GM23338 (cell line): ENCODE measurements around the gene CEP295NL. TPM values are rescaled to one million over a fixed set of nuclear protein-coding genes. Genes with fewer than 3 reads are reported as not detected.

ENCODE experiments used
- ATAC-seq: fragments of 200-7000 bp; cut with Tn5 transposase; 3 replicates; pipeline ENCODE4 v1.9.1; 2020
- DNase-seq: peaks from one replicate; pipeline ENCODE4 v3.0.0-alpha.2; 2015; ENCODE audit warnings: low spot score
- H2AFZ ChIP-seq: fragments of 200-600 bp; sonication (generic); 2 replicates; pipeline ENCODE4 v1.8.0; 2016; ENCODE audit warnings: antibody characterized with exemption, mild to moderate bottlenecking, moderate library complexity
- H3F3A ChIP-seq: fragments of 200-600 bp; sonication (generic); replicated peaks from 2 replicates; pipeline ENCODE4 v1.8.0; 2017; ENCODE audit warnings: antibody characterized with exemption, mixed run types, low read depth
- H3K27ac ChIP-seq: fragments of 200-600 bp; sonication (generic); 2 replicates; pipeline ENCODE4 v1.6.1; 2016; ENCODE audit warnings: low read depth
- H3K27me3 ChIP-seq: fragments of 200-600 bp; sonication (generic); 2 replicates; pipeline ENCODE4 v1.8.0; 2016; ENCODE audit warnings: mild to moderate bottlenecking, mixed run types, moderate library complexity; ENCODE audit not compliant: insufficient read depth
- H3K36me3 ChIP-seq: fragments of 200-600 bp; sonication (generic); 2 replicates; pipeline ENCODE4 v1.8.0; 2016; ENCODE audit warnings: mild to moderate bottlenecking; ENCODE audit not compliant: insufficient read depth
- H3K4me1 ChIP-seq: fragments of 200-600 bp; sonication (generic); 2 replicates; pipeline ENCODE4 v1.8.0; 2016; ENCODE audit warnings: mild to moderate bottlenecking, moderate library complexity; ENCODE audit not compliant: insufficient read depth
- H3K4me2 ChIP-seq: fragments of 200-600 bp; sonication (generic); 2 replicates; pipeline ENCODE4 v1.7.1; 2017; ENCODE audit warnings: mixed run types
- H3K4me3 ChIP-seq: fragments of 200-600 bp; sonication (generic); 2 replicates; pipeline ENCODE4 v1.6.1; 2016; ENCODE audit warnings: mixed run types
- H3K79me2 ChIP-seq: fragments of 200-600 bp; sonication (generic); replicated peaks from 2 replicates; pipeline ENCODE4 v1.8.0; 2017; ENCODE audit warnings: mild to moderate bottlenecking; ENCODE audit not compliant: insufficient read depth
- H3K9me2 ChIP-seq: fragments of 200-600 bp; sonication (generic); 2 replicates; pipeline ENCODE4 v1.8.0; 2017; ENCODE audit not compliant: insufficient read depth
- H4K20me1 ChIP-seq: fragments of 200-600 bp; sonication (generic); replicated peaks from 2 replicates; pipeline ENCODE4 v1.8.0; 2017; ENCODE audit warnings: mild to moderate bottlenecking; ENCODE audit not compliant: insufficient read depth
- H3K27ac Mint-ChIP-seq: 2 replicates; pipeline ENCODE4 v1.8.0; 2020; ENCODE audit warnings: inconsistent platforms, mild to moderate bottlenecking, moderate library complexity, mixed read lengths
- H3K27me3 Mint-ChIP-seq: 3 replicates; pipeline ENCODE4 v1.8.0; 2022; ENCODE audit warnings: low read depth, mild to moderate bottlenecking, moderate library complexity, mixed read lengths, inconsistent platforms; ENCODE audit not compliant: insufficient read depth, poor library complexity
- H3K36me3 Mint-ChIP-seq: 3 replicates; pipeline ENCODE4 v1.8.0; 2021; ENCODE audit warnings: low read depth, mild to moderate bottlenecking, inconsistent platforms, moderate library complexity, mixed read lengths
- H3K4me1 Mint-ChIP-seq: 3 replicates; pipeline ENCODE4 v1.8.0; 2020; ENCODE audit warnings: mild to moderate bottlenecking, inconsistent platforms, mixed read lengths
- H3K4me3 Mint-ChIP-seq: 3 replicates; pipeline ENCODE4 v1.8.0; 2021; ENCODE audit warnings: moderate library complexity, mild to moderate bottlenecking, inconsistent platforms, mixed read lengths
- H3K9me3 Mint-ChIP-seq: 3 replicates; pipeline ENCODE4 v1.8.0; 2020; ENCODE audit warnings: moderate library complexity, mild to moderate bottlenecking, inconsistent platforms, mixed read lengths
- CREB1 ChIP-seq: fragments of 250-450 bp; sonication (Bioruptor Pico); IDR thresholded peaks from 2 replicates; pipeline ENCODE4 v1.5.0; 2020; ENCODE audit warnings: low read depth, mild to moderate bottlenecking, moderate library complexity
- ETS1 ChIP-seq: IDR thresholded peaks from 2 replicates; pipeline ENCODE4 v1.6.1; 2016; ENCODE audit warnings: antibody characterized with exemption
- EZH2 ChIP-seq: fragments of 200-600 bp; sonication (generic); IDR thresholded peaks from one replicate; pipeline ENCODE4 v1.8.0; 2017; ENCODE audit warnings: antibody characterized with exemption, mild to moderate bottlenecking, low read depth; ENCODE audit not compliant: unreplicated experiment
- EZH2phosphoT487 ChIP-seq: fragments of 200-600 bp; sonication (generic); IDR thresholded peaks from one replicate; pipeline ENCODE4 v1.8.1; 2018; ENCODE audit warnings: antibody characterized with exemption; ENCODE audit not compliant: unreplicated experiment
- JUNB ChIP-seq: IDR thresholded peaks from one replicate; pipeline ENCODE4 v1.6.1; 2016; ENCODE audit warnings: antibody characterized with exemption; ENCODE audit not compliant: unreplicated experiment
- NANOG ChIP-seq: IDR thresholded peaks from 2 replicates; pipeline ENCODE4 v1.6.1; 2016; ENCODE audit warnings: antibody characterized with exemption, borderline replicate concordance
- POLR2AphosphoS5 ChIP-seq: IDR thresholded peaks from 2 replicates; pipeline ENCODE4 v1.6.1; 2016; ENCODE audit warnings: antibody characterized with exemption, low read depth
- REST ChIP-seq: IDR thresholded peaks from one replicate; pipeline ENCODE4 v1.6.1; 2018; ENCODE audit warnings: antibody characterized with exemption; ENCODE audit not compliant: unreplicated experiment
- STAT1 ChIP-seq: IDR thresholded peaks from one replicate; pipeline ENCODE4 v1.6.1; 2016; ENCODE audit warnings: antibody characterized with exemption; ENCODE audit not compliant: unreplicated experiment
- ZNF114 ChIP-seq: fragments of 250-450 bp; sonication (Bioruptor Pico); IDR thresholded peaks from 2 replicates; pipeline ENCODE4 v1.5.0; 2020; ENCODE audit warnings: mild to moderate bottlenecking, moderate library complexity
- ZNF331 ChIP-seq: fragments of 250-450 bp; sonication (Bioruptor Pico); IDR thresholded peaks from 2 replicates; pipeline ENCODE4 v1.5.0; 2020; ENCODE audit warnings: low read depth, mild to moderate bottlenecking, moderate library complexity
- polyA plus RNA-seq: library from polyadenylated mRNA; unstranded; fragments of >200 nt; fragmentation: Nextera tagmentation; extraction: Ambion mirVana; gene quantifications from 2 replicates; pipeline ENCODE4 v1.2.1, GENCODE V29; 2016
- total RNA-seq: library from RNA; depleted of rRNA; stranded (reverse); fragments of >200 nt; shearing (Covaris generic); gene quantifications from 2 replicates; pipeline ENCODE4 v1.2.3, GENCODE V29; 2014
- TF ChIP-seq, protein P1 (sequence below): fragments of 250-450 bp; sonication (Bioruptor Pico); IDR thresholded peaks from 2 replicates; pipeline ENCODE4 v1.5.0; 2020; ENCODE audit warnings: mild to moderate bottlenecking, moderate library complexity
- TF ChIP-seq, protein P2 (sequence below), 2 experiments: fragments of 200-600 bp in 1 of 2; sonication (generic) in 1 of 2; conservative IDR thresholded peaks; 2 replicates each; pipeline versions ENCODE4 v1.5.1 to v1.6.1; 2016 to 2017; ENCODE audit warnings: antibody characterized with exemption in 2 of 2, low read depth in 2 of 2, mild to moderate bottlenecking in 2 of 2, moderate library complexity in 1 of 2

Gene CEP295NL
- total and polyA plus RNA-seq, 2 experiments from 2014 or later: 0.69 TPM; not detected in 1

- TF ChIP-seq STAT1: no peak
Measured at GRCh38 chr17:78919861-78920450, 17.0 kb upstream of the CEP295NL start (continued).

- no peak overlapping the region for H3K27ac ChIP-seq
- no peak overlapping the region for H3K4me2 ChIP-seq
- no peaks in the 10 kb centered on the region; the same call in 2 of the 3 replicates for H3K36me3 Mint-ChIP-seq
- TF ChIP-seq ZNF114 (CRISPR knock-in tag) (no peak), REST (no peak), ETS1 (no peak), ZNF331 (CRISPR knock-in tag) (no peak), POLR2AphosphoS5 (no peak), EZH2phosphoT487 (no peak), NANOG (no peak), JUNB (no peak), EZH2 (no peak), STAT1 (no peak), CREB1 (no peak)
- TF ChIP-seq, protein P1, sequence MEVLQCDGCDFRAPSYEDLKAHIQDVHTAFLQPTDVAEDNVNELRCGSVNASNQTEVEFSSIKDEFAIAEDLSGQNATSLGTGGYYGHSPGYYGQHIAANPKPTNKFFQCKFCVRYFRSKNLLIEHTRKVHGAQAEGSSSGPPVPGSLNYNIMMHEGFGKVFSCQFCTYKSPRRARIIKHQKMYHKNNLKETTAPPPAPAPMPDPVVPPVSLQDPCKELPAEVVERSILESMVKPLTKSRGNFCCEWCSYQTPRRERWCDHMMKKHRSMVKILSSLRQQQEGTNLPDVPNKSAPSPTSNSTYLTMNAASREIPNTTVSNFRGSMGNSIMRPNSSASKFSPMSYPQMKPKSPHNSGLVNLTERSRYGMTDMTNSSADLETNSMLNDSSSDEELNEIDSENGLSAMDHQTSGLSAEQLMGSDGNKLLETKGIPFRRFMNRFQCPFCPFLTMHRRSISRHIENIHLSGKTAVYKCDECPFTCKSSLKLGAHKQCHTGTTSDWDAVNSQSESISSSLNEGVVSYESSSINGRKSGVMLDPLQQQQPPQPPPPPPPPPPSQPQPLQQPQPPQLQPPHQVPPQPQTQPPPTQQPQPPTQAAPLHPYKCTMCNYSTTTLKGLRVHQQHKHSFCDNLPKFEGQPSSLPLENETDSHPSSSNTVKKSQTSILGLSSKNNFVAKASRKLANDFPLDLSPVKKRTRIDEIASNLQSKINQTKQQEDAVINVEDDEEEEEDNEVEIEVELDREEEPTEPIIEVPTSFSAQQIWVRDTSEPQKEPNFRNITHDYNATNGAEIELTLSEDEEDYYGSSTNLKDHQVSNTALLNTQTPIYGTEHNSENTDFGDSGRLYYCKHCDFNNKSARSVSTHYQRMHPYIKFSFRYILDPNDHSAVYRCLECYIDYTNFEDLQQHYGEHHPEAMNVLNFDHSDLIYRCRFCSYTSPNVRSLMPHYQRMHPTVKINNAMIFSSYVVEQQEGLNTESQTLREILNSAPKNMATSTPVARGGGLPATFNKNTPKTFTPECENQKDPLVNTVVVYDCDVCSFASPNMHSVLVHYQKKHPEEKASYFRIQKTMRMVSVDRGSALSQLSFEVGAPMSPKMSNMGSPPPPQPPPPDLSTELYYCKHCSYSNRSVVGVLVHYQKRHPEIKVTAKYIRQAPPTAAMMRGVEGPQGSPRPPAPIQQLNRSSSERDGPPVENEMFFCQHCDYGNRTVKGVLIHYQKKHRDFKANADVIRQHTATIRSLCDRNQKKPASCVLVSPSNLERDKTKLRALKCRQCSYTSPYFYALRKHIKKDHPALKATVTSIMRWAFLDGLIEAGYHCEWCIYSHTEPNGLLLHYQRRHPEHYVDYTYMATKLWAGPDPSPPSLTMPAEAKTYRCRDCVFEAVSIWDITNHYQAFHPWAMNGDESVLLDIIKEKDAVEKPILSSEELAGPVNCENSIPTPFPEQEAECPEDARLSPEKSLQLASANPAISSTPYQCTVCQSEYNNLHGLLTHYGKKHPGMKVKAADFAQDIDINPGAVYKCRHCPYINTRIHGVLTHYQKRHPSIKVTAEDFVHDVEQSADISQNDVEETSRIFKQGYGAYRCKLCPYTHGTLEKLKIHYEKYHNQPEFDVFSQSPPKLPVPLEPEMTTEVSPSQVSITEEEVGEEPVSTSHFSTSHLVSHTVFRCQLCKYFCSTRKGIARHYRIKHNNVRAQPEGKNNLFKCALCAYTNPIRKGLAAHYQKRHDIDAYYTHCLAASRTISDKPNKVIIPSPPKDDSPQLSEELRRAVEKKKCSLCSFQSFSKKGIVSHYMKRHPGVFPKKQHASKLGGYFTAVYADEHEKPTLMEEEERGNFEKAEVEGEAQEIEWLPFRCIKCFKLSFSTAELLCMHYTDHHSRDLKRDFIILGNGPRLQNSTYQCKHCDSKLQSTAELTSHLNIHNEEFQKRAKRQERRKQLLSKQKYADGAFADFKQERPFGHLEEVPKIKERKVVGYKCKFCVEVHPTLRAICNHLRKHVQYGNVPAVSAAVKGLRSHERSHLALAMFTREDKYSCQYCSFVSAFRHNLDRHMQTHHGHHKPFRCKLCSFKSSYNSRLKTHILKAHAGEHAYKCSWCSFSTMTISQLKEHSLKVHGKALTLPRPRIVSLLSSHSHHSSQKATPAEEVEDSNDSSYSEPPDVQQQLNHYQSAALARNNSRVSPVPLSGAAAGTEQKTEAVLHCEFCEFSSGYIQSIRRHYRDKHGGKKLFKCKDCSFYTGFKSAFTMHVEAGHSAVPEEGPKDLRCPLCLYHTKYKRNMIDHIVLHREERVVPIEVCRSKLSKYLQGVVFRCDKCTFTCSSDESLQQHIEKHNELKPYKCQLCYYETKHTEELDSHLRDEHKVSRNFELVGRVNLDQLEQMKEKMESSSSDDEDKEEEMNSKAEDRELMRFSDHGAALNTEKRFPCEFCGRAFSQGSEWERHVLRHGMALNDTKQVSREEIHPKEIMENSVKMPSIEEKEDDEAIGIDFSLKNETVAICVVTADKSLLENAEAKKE: no peak
- TF ChIP-seq, protein P2, sequence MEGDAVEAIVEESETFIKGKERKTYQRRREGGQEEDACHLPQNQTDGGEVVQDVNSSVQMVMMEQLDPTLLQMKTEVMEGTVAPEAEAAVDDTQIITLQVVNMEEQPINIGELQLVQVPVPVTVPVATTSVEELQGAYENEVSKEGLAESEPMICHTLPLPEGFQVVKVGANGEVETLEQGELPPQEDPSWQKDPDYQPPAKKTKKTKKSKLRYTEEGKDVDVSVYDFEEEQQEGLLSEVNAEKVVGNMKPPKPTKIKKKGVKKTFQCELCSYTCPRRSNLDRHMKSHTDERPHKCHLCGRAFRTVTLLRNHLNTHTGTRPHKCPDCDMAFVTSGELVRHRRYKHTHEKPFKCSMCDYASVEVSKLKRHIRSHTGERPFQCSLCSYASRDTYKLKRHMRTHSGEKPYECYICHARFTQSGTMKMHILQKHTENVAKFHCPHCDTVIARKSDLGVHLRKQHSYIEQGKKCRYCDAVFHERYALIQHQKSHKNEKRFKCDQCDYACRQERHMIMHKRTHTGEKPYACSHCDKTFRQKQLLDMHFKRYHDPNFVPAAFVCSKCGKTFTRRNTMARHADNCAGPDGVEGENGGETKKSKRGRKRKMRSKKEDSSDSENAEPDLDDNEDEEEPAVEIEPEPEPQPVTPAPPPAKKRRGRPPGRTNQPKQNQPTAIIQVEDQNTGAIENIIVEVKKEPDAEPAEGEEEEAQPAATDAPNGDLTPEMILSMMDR (conservative IDR thresholded peaks at IDR 0.05; ENCODE audit: low read depth in 2 of 2): no peak
- no peaks in the 10 kb centered on the region for H3K9me3 Mint-ChIP-seq
- peaks cover 13% of the 10 kb centered on the region for H3K4me1 ChIP-seq
- no peak overlapping the region for H3K27ac Mint-ChIP-seq
- H3K27me3 ChIP-seq: no peaks in the 10 kb centered on the region
- peaks cover 36% of the 10 kb centered on the region for H3K4me1 Mint-ChIP-seq
- H4K20me1 ChIP-seq: peaks cover 23% of the 10 kb centered on the region
- no peak overlapping the region for H3K4me3 Mint-ChIP-seq
- ATAC-seq (no peak), DNase-seq (no peak)
- H3K36me3 ChIP-seq: 0 out of 2 replicates have a peak, but pooled peaks cover 3% of the 10 kb centered on the region
- no peak overlapping the region for H2AFZ ChIP-seq
- 0 out of 2 replicates have a peak, but pooled peaks cover under 1% of the 10 kb centered on the region for H3F3A ChIP-seq
- peaks cover 82% of the 10 kb centered on the region for H3K79me2 ChIP-seq
- no peaks in the 10 kb centered on the region for H3K9me2 ChIP-seq
- H3K4me3 ChIP-seq: no peak overlapping the region
- peaks cover 18% of the 10 kb centered on the region for H3K27me3 Mint-ChIP-seq
Measured at GRCh38 chr17:78918979-78919378, 16.0 kb upstream of the CEP295NL start.
